ENCODE measurements around the gene TSHZ2. TPM values are rescaled to one million over a fixed set of nuclear protein-coding genes. Genes with fewer than 3 reads are reported as not detected.

The TSHZ2 gene
- total RNA-seq, 1 donor from 2014 or later: 9.9 TPM

- no peaks in the 10 kb centered on the region for H3K36me3 ChIP-seq (ENCODE audit: control insufficient read depth in 3 of 3, insufficient read depth in 3 of 3, low read length in 3 of 3)
- no peaks in the 10 kb centered on the region for H3K9me3 ChIP-seq (ENCODE audit: control insufficient read depth in 3 of 3, low read length in 3 of 3)
- H3K27me3 ChIP-seq (ENCODE audit: control insufficient read depth in 3 of 3, insufficient read depth in 3 of 3, low read length in 3 of 3): no peaks in the 10 kb centered on the region
- H3K9ac ChIP-seq (ENCODE audit: low read depth in 1 of 3, low read length in 3 of 3): no peak overlapping the region
- H3K4me3 ChIP-seq (ENCODE audit: low read length in 3 of 3): no peak overlapping the region
- H3K4me1 ChIP-seq (ENCODE audit: control insufficient read depth in 3 of 3, insufficient read depth in 3 of 3, low read length in 3 of 3): no peaks in the 10 kb centered on the region
- no peak overlapping the region for H3K27ac ChIP-seq (ENCODE audit: low read depth, low read length)
Observed at GRCh38 chr20:53284696-53285095, 312.5 kb downstream of the TSHZ2 start.

- Histone ChIP-seq H3K9ac (ENCODE audit: low read depth in 1 of 3, low read length in 3 of 3) (no peak overlapping the region), H3K27ac (ENCODE audit: low read depth, low read length) (no peak overlapping the region), H3K4me3 (ENCODE audit: low read length in 3 of 3) (no peak overlapping the region), H3K4me1 (ENCODE audit: control insufficient read depth in 3 of 3, insufficient read depth in 3 of 3, low read length in 3 of 3) (no peaks in the 10 kb centered on the region), H3K36me3 (ENCODE audit: control insufficient read depth in 3 of 3, insufficient read depth in 3 of 3, low read length in 3 of 3) (no peaks in the 10 kb centered on the region), H3K27me3 (ENCODE audit: control insufficient read depth in 3 of 3, insufficient read depth in 3 of 3, low read length in 3 of 3) (no peaks in the 10 kb centered on the region), H3K9me3 (ENCODE audit: control insufficient read depth in 3 of 3, low read length in 3 of 3) (no peaks in the 10 kb centered on the region)
Observed at GRCh38 chr20:53287357-53288042, 315.3 kb downstream of the TSHZ2 start.

- Histone ChIP-seq H3K9me3 (ENCODE audit: control insufficient read depth in 3 of 3, low read length in 3 of 3) (no peaks in the 10 kb centered on the region), H3K4me1 (ENCODE audit: control insufficient read depth in 3 of 3, insufficient read depth in 3 of 3, low read length in 3 of 3) (no peaks in the 10 kb centered on the region), H3K27ac (ENCODE audit: low read depth, low read length) (no peak overlapping the region), H3K4me3 (ENCODE audit: low read length in 3 of 3) (no peak overlapping the region), H3K9ac (ENCODE audit: low read depth in 1 of 3, low read length in 3 of 3) (no peak overlapping the region), H3K27me3 (ENCODE audit: control insufficient read depth in 3 of 3, insufficient read depth in 3 of 3, low read length in 3 of 3) (no peaks in the 10 kb centered on the region), H3K36me3 (ENCODE audit: control insufficient read depth in 3 of 3, insufficient read depth in 3 of 3, low read length in 3 of 3) (no peaks in the 10 kb centered on the region)
Observed at GRCh38 chr20:53291548-53291947, 319.4 kb downstream of the TSHZ2 start.

GRCh38 chr20:53292347-53292746, 320.2 kb downstream of the TSHZ2 start:
- no peak overlapping the region for H3K9ac ChIP-seq (ENCODE audit: low read depth in 1 of 3, low read length in 3 of 3)
- H3K4me1 ChIP-seq (ENCODE audit: control insufficient read depth in 3 of 3, insufficient read depth in 3 of 3, low read length in 3 of 3): no peaks in the 10 kb centered on the region
- H3K9me3 ChIP-seq (ENCODE audit: control insufficient read depth in 3 of 3, low read length in 3 of 3): no peaks in the 10 kb centered on the region
- no peaks in the 10 kb centered on the region for H3K36me3 ChIP-seq (ENCODE audit: control insufficient read depth in 3 of 3, insufficient read depth in 3 of 3, low read length in 3 of 3)
- H3K27me3 ChIP-seq (ENCODE audit: control insufficient read depth in 3 of 3, insufficient read depth in 3 of 3, low read length in 3 of 3): no peaks in the 10 kb centered on the region
- no peak overlapping the region for H3K27ac ChIP-seq (ENCODE audit: low read depth, low read length)
- no peak overlapping the region for H3K4me3 ChIP-seq (ENCODE audit: low read length in 3 of 3)

- H3K27me3 ChIP-seq (ENCODE audit: control insufficient read depth in 3 of 3, insufficient read depth in 3 of 3, low read length in 3 of 3): no peaks in the 10 kb centered on the region
Observed at GRCh38 chr20:53294804-53295203, 322.6 kb downstream of the TSHZ2 start.

GRCh38 chr20:53296025-53296424, 323.9 kb downstream of the TSHZ2 start:
- no peak overlapping the region for H3K27ac ChIP-seq (ENCODE audit: low read depth, low read length)
- no peaks in the 10 kb centered on the region for H3K9me3 ChIP-seq (ENCODE audit: control insufficient read depth in 3 of 3, low read length in 3 of 3)
- no peak overlapping the region for H3K4me3 ChIP-seq (ENCODE audit: low read length in 3 of 3)
- no peak overlapping the region for H3K9ac ChIP-seq (ENCODE audit: low read depth in 1 of 3, low read length in 3 of 3)
- no peaks in the 10 kb centered on the region for H3K4me1 ChIP-seq (ENCODE audit: control insufficient read depth in 3 of 3, insufficient read depth in 3 of 3, low read length in 3 of 3)
- H3K27me3 ChIP-seq (ENCODE audit: control insufficient read depth in 3 of 3, insufficient read depth in 3 of 3, low read length in 3 of 3): no peaks in the 10 kb centered on the region
- H3K36me3 ChIP-seq (ENCODE audit: control insufficient read depth in 3 of 3, insufficient read depth in 3 of 3, low read length in 3 of 3): no peaks in the 10 kb centered on the region

More at GRCh38 chr20:53294804-53295203, 322.6 kb downstream of the TSHZ2 start:
- Histone ChIP-seq H3K36me3 (ENCODE audit: control insufficient read depth in 3 of 3, insufficient read depth in 3 of 3, low read length in 3 of 3) (no peaks in the 10 kb centered on the region), H3K27ac (ENCODE audit: low read depth, low read length) (no peak overlapping the region), H3K4me3 (ENCODE audit: low read length in 3 of 3) (no peak overlapping the region), H3K9me3 (ENCODE audit: control insufficient read depth in 3 of 3, low read length in 3 of 3) (no peaks in the 10 kb centered on the region), H3K9ac (ENCODE audit: low read depth in 1 of 3, low read length in 3 of 3) (no peak overlapping the region), H3K4me1 (ENCODE audit: control insufficient read depth in 3 of 3, insufficient read depth in 3 of 3, low read length in 3 of 3) (no peaks in the 10 kb centered on the region)

GRCh38 chr20:53296451-53297153, 324.4 kb downstream of the TSHZ2 start:
- H3K4me3 ChIP-seq (ENCODE audit: low read length in 3 of 3): no peak overlapping the region
- H3K9me3 ChIP-seq (ENCODE audit: control insufficient read depth in 3 of 3, low read length in 3 of 3): no peaks in the 10 kb centered on the region
- H3K27ac ChIP-seq (ENCODE audit: low read depth, low read length): no peak overlapping the region
- H3K27me3 ChIP-seq (ENCODE audit: control insufficient read depth in 3 of 3, insufficient read depth in 3 of 3, low read length in 3 of 3): no peaks in the 10 kb centered on the region
- no peak overlapping the region for H3K9ac ChIP-seq (ENCODE audit: low read depth in 1 of 3, low read length in 3 of 3)
- no peaks in the 10 kb centered on the region for H3K4me1 ChIP-seq (ENCODE audit: control insufficient read depth in 3 of 3, insufficient read depth in 3 of 3, low read length in 3 of 3)
- no peaks in the 10 kb centered on the region for H3K36me3 ChIP-seq (ENCODE audit: control insufficient read depth in 3 of 3, insufficient read depth in 3 of 3, low read length in 3 of 3)

GRCh38 chr20:53297154-53297529, 325.0 kb downstream of the TSHZ2 start:
- H3K9ac ChIP-seq (ENCODE audit: low read depth in 1 of 3, low read length in 3 of 3): no peak overlapping the region
- H3K4me3 ChIP-seq (ENCODE audit: low read length in 3 of 3): no peak overlapping the region
- H3K4me1 ChIP-seq (ENCODE audit: control insufficient read depth in 3 of 3, insufficient read depth in 3 of 3, low read length in 3 of 3): no peaks in the 10 kb centered on the region
- no peak overlapping the region for H3K27ac ChIP-seq (ENCODE audit: low read depth, low read length)
- no peaks in the 10 kb centered on the region for H3K9me3 ChIP-seq (ENCODE audit: control insufficient read depth in 3 of 3, low read length in 3 of 3)
- no peaks in the 10 kb centered on the region for H3K27me3 ChIP-seq (ENCODE audit: control insufficient read depth in 3 of 3, insufficient read depth in 3 of 3, low read length in 3 of 3)
- no peaks in the 10 kb centered on the region for H3K36me3 ChIP-seq (ENCODE audit: control insufficient read depth in 3 of 3, insufficient read depth in 3 of 3, low read length in 3 of 3)

GRCh38 chr20:53298260-53298659, 326.1 kb downstream of the TSHZ2 start:
- Histone ChIP-seq H3K4me1 (ENCODE audit: control insufficient read depth in 3 of 3, insufficient read depth in 3 of 3, low read length in 3 of 3) (no peaks in the 10 kb centered on the region), H3K36me3 (ENCODE audit: control insufficient read depth in 3 of 3, insufficient read depth in 3 of 3, low read length in 3 of 3) (no peaks in the 10 kb centered on the region), H3K4me3 (ENCODE audit: low read length in 3 of 3) (no peak overlapping the region), H3K9me3 (ENCODE audit: control insufficient read depth in 3 of 3, low read length in 3 of 3) (no peaks in the 10 kb centered on the region), H3K27me3 (ENCODE audit: control insufficient read depth in 3 of 3, insufficient read depth in 3 of 3, low read length in 3 of 3) (no peaks in the 10 kb centered on the region), H3K9ac (ENCODE audit: low read depth in 1 of 3, low read length in 3 of 3) (no peak overlapping the region), H3K27ac (ENCODE audit: low read depth, low read length) (no peak overlapping the region)

GRCh38 chr20:53298911-53299310, 326.8 kb downstream of the TSHZ2 start:
- H3K27ac ChIP-seq (ENCODE audit: low read depth, low read length): no peak overlapping the region
- no peaks in the 10 kb centered on the region for H3K27me3 ChIP-seq (ENCODE audit: control insufficient read depth in 3 of 3, insufficient read depth in 3 of 3, low read length in 3 of 3)
- no peaks in the 10 kb centered on the region for H3K9me3 ChIP-seq (ENCODE audit: control insufficient read depth in 3 of 3, low read length in 3 of 3)
- H3K4me3 ChIP-seq (ENCODE audit: low read length in 3 of 3): no peak overlapping the region
- H3K9ac ChIP-seq (ENCODE audit: low read depth in 1 of 3, low read length in 3 of 3): no peak overlapping the region
- H3K4me1 ChIP-seq (ENCODE audit: control insufficient read depth in 3 of 3, insufficient read depth in 3 of 3, low read length in 3 of 3): no peaks in the 10 kb centered on the region
- H3K36me3 ChIP-seq (ENCODE audit: control insufficient read depth in 3 of 3, insufficient read depth in 3 of 3, low read length in 3 of 3): no peaks in the 10 kb centered on the region

Data from skeletal muscle tissue (tissue), 4 donors.